ENCODE measurements around the gene GHRH. TPM values are rescaled to one million over a fixed set of nuclear protein-coding genes. Genes with fewer than 3 reads are reported as not detected.

Gene GHRH
- total RNA-seq, 1 experiment from 2014 or later: not detected

GRCh38 chr20:37308086-37309050, 46.8 kb upstream of the GHRH start:
- ChIA-PET RAD21 (ENCODE audit: low non-redundant PET in 1 of 2, low total read pairs in 2 of 2, uncharacterized antibody in 2 of 2, unreplicated experiment in 2 of 2) (no interaction called here), CTCF (no interaction called here), POLR2A (no interaction called here)
- no peaks in the 10 kb centered on the region for H3K27me3 ChIP-seq (ENCODE audit: insufficient read depth, low read length)
- no TSS peak for BruUV-seq (replicated peaks)
- H2AFZ ChIP-seq (ENCODE audit: low read depth, low read length, poor library complexity, severe bottlenecking): no peak overlapping the region
- no peaks in the 10 kb centered on the region for H3K9me3 ChIP-seq (ENCODE audit: control insufficient read depth in 1 of 2, insufficient read depth in 1 of 2, low read depth in 1 of 2, low read length in 2 of 2)
- no peak for DNase-seq (ENCODE audit: low read depth, low spot score)
- H3K9ac ChIP-seq (ENCODE audit: low read length): no peak overlapping the region
- H3K27ac ChIP-seq (ENCODE audit: low read depth, low read length): no peak overlapping the region
- TF ChIP-seq EZH2phosphoT487 (IDR thresholded peaks at IDR 0.05; ENCODE audit: borderline replicate concordance): no peak
- no peak for TF ChIP-seq ATF3 (IDR thresholded peaks at IDR 0.05)
- no peak for TF ChIP-seq REST (IDR thresholded peaks at IDR 0.05; ENCODE audit: low read depth)
- no peak for TF ChIP-seq YY1 (IDR thresholded peaks at IDR 0.05; ENCODE audit: extremely low read depth, insufficient replicate concordance, low read depth, low read length)
- TF ChIP-seq ELF1 (IDR thresholded peaks at IDR 0.05; ENCODE audit: borderline replicate concordance, low read depth): no peak
- TF ChIP-seq JUND (IDR thresholded peaks at IDR 0.05): no peak
- no peak for TF ChIP-seq ZFX (IDR thresholded peaks at IDR 0.05)
- TF ChIP-seq EZH2 (IDR thresholded peaks at IDR 0.05): no peak
- no peak for TF ChIP-seq POLR2A (IDR thresholded peaks at IDR 0.05; ENCODE audit: borderline replicate concordance, extremely low read depth, insufficient read depth, insufficient read length)
- no peak for TF ChIP-seq POLR2AphosphoS5 (IDR thresholded peaks at IDR 0.05; ENCODE audit: low read depth, low read length)
- TF ChIP-seq RAD21 (IDR thresholded peaks at IDR 0.05; ENCODE audit: low read depth): no peak
- TF ChIP-seq SP1 (IDR thresholded peaks at IDR 0.05; ENCODE audit: low read depth): no peak
- no peak for TF ChIP-seq CEBPB (IDR thresholded peaks at IDR 0.05; ENCODE audit: low read depth)
- no peaks in the 10 kb centered on the region; a peak in 1 of 4 replicates for H3K4me1 ChIP-seq (ENCODE audit: control insufficient read depth in 1 of 2, insufficient read depth in 2 of 2, low read length in 2 of 2)
- no peaks in the 10 kb centered on the region for H3K9me2 ChIP-seq (ENCODE audit: insufficient read depth)
- intact Hi-C loops (cut with micrococcal nuclease): no loop called here
- H3K36me3 ChIP-seq (ENCODE audit: control insufficient read depth in 1 of 2, insufficient read depth in 2 of 2, low read length in 2 of 2): peaks cover 12 to 26% of the 10 kb centered on the region in 2 experiments
- ATAC-seq: no peak
- no peak overlapping the region for H3K4me2 ChIP-seq (ENCODE audit: low read length)
- no peak overlapping the region for H3K4me3 ChIP-seq (replicated peaks in 1 of 2; ENCODE audit: low read depth in 1 of 2, low read length in 2 of 2)
- H4K20me1 ChIP-seq (ENCODE audit: insufficient read depth): no peaks in the 10 kb centered on the region
- H3K79me2 ChIP-seq (ENCODE audit: insufficient read depth, low read length): peaks cover 58% of the 10 kb centered on the region

Measured in HCT116 (cell line).